K562 (cell line): ENCODE data around the gene COL4A2. TPM values are rescaled to one million over a fixed set of nuclear protein-coding genes. Genes with fewer than 3 reads are reported as not detected.

Experiments
- ATAC-seq: fragments of 200-7000 bp; cut with Tn5 transposase; 3 replicates; pipeline ENCODE4 v1.9.1; 2020; ENCODE audit warnings: moderate library complexity
- BruUV-seq: library from RNA; stranded (reverse); fragments of 400-500 nt; replicated peaks from 2 replicates; lab custom pipeline; 2021; lab: Mats Ljungman, UMichigan
- CTCF ChIA-PET: fragments of 300-600 bp; formaldehyde crosslinking; extraction: SDS; loops from one replicate; lab custom pipeline; 2021; ENCODE audit warnings: low intra/inter-chr PET ratio; lab: Yijun Ruan, JAX
- POLR2A ChIA-PET: fragments of 300-600, 350-650 bp; sonication (Branson Sonifier 250); formaldehyde crosslinking; extraction: SDS; loops from one replicate; lab custom pipeline; 2021; ENCODE audit warnings: antibody characterized with exemption, inconsistent platforms; lab: Yijun Ruan, JAX
- DNase-seq, 4 experiments: peaks; one replicate each; pipeline versions ENCODE4 v3.0.0 to v3.0.0-alpha.2; 2011 to 2018; ENCODE audit warnings: low spot score in 3 of 4, mixed read lengths in 3 of 4; ENCODE audit errors: extremely low read depth in 1 of 4
- FAIRE-seq: peaks from 2 replicates; lab custom pipeline; 2011; peaks lifted over from hg19 to GRCh38; lab: Jason Lieb, UNC
- H2AFZ ChIP-seq: 2 replicates; pipeline ENCODE4 v1.6.0; 2011; ENCODE audit warnings: low read depth, low read length, control low read depth, inconsistent platforms
- H3K27ac ChIP-seq: fragments of 200-600 bp; 3 replicates; pipeline ENCODE4 v1.8.0; 2011; ENCODE audit warnings: low read depth, mild to moderate bottlenecking, control low read depth, inconsistent platforms, low read length, moderate library complexity, mixed read lengths; ENCODE audit errors: extremely low read depth
- H3K27me3 ChIP-seq, 2 experiments: fragments of 300-600 bp in 1 of 2; 2 replicates in 1 of 2; 3 replicates in 1 of 2; pipeline versions ENCODE4 v1.6.0 to v1.8.0; 2011; ENCODE audit warnings: inconsistent platforms in 2 of 2, low read length in 2 of 2, mild to moderate bottlenecking in 1 of 2, mixed read lengths in 1 of 2, moderate library complexity in 1 of 2; ENCODE audit not compliant: control insufficient read depth in 2 of 2, insufficient read depth in 2 of 2
- H3K36me3 ChIP-seq: fragments of 300-600 bp; 3 replicates; pipeline ENCODE4 v1.8.0; 2011; ENCODE audit warnings: mild to moderate bottlenecking, low read length, inconsistent platforms; ENCODE audit not compliant: control insufficient read depth, insufficient read depth
- H3K4me1 ChIP-seq, 2 experiments: fragments of 200-600 bp in 1 of 2; replicated peaks in 1 of 2; 2 replicates in 1 of 2; 3 replicates in 1 of 2; pipeline versions ENCODE4 v1.5.1 to v1.8.0; 2011; ENCODE audit warnings: inconsistent platforms in 2 of 2, low read length in 2 of 2, mild to moderate bottlenecking in 1 of 2, mixed read lengths in 1 of 2, moderate library complexity in 1 of 2; ENCODE audit not compliant: control insufficient read depth in 2 of 2, insufficient read depth in 2 of 2
- H3K4me2 ChIP-seq: 2 replicates; pipeline ENCODE4 v1.6.1; 2011; ENCODE audit warnings: low read length, control low read depth, inconsistent platforms, mixed read lengths; ENCODE audit not compliant: insufficient read depth
- H3K4me3 ChIP-seq: fragments of 200-600 bp; sonication (generic), shearing (Covaris generic); 2 replicates; pipeline ENCODE4 v1.5.1; 2016; ENCODE audit warnings: control low read depth, inconsistent platforms
- H3K79me2 ChIP-seq: fragments of 200-600 bp; 3 replicates; pipeline ENCODE4 v1.8.0; 2011; ENCODE audit warnings: low read length, inconsistent platforms; ENCODE audit not compliant: control insufficient read depth, insufficient read depth
- H3K9ac ChIP-seq, 2 experiments: 2 replicates each; pipeline versions ENCODE4 v1.6.0 to v1.6.1; 2011; ENCODE audit warnings: low read depth in 2 of 2, low read length in 2 of 2, control low read depth in 1 of 2, inconsistent platforms in 1 of 2, mild to moderate bottlenecking in 1 of 2, mixed read lengths in 1 of 2; ENCODE audit not compliant: insufficient read depth in 1 of 2
- H3K9me1 ChIP-seq: one replicate; pipeline ENCODE4 v1.6.0; 2011; ENCODE audit warnings: inconsistent platforms, mild to moderate bottlenecking, low read length, moderate library complexity; ENCODE audit not compliant: control insufficient read depth, insufficient read depth
- H3K9me3 ChIP-seq: replicated peaks from 2 replicates; pipeline ENCODE4 v1.5.1; 2011; ENCODE audit warnings: low read depth, low read length, inconsistent platforms; ENCODE audit not compliant: control insufficient read depth, insufficient read depth
- H4K20me1 ChIP-seq: replicated peaks from 2 replicates; pipeline ENCODE4 v1.6.1; 2011; ENCODE audit warnings: low read length, inconsistent platforms, mixed read lengths; ENCODE audit not compliant: control insufficient read depth, insufficient read depth
- NCOA6 ChIP-seq: fragments of 450-650 bp; IDR thresholded peaks from 2 replicates; pipeline ENCODE4 v1.6.1; 2017; ENCODE audit warnings: mild to moderate bottlenecking
- STAG1 ChIP-seq: sonication (generic); formaldehyde crosslinking; IDR thresholded peaks from 2 replicates; pipeline ENCODE4 v1.5.0; 2020; ENCODE audit warnings: missing genetic modification reagents, borderline replicate concordance
- TAF7 ChIP-seq: fragments of 450-650 bp; IDR thresholded peaks from 2 replicates; pipeline ENCODE4 v1.6.1; 2016; ENCODE audit warnings: missing genetic modification characterization, missing compliant biosample characterization
- TAF9B ChIP-seq: fragments of 450-650 bp; IDR thresholded peaks from 2 replicates; pipeline ENCODE4 v1.6.1; 2018; ENCODE audit warnings: mild to moderate bottlenecking; ENCODE audit not compliant: partially characterized antibody
- TCF7L2 ChIP-seq: fragments of 150-350 bp; IDR thresholded peaks from 2 replicates; pipeline ENCODE4 v1.6.1; 2016; ENCODE audit warnings: low read depth, mild to moderate bottlenecking, low read length, moderate library complexity
- ZBTB7A ChIP-seq: IDR thresholded peaks from 2 replicates; pipeline ENCODE4 v1.6.1; 2011; ENCODE audit warnings: low read depth, mild to moderate bottlenecking, low read length, moderate library complexity, borderline replicate concordance; ENCODE audit not compliant: control insufficient read depth
- ZNF217 ChIP-seq: sonication (generic); formaldehyde crosslinking; IDR thresholded peaks from 2 replicates; pipeline ENCODE4 v1.8.0; 2022; ENCODE audit warnings: mild to moderate bottlenecking, missing genetic modification reagents
- WGBS: fragments of 100-300 bp; shearing (Covaris generic); methylation state at CpG from one replicate; pipeline ENCODE4 v1.1.6; 2016; ENCODE audit warnings: low coverage, mixed read lengths; ENCODE audit not compliant: insufficient coverage; ENCODE audit errors: missing lambda C conversion rate; 5-methylcytosine and 5-hydroxymethylcytosine counted together
- in situ Hi-C: fragments of 300-500 bp; cut with MboI; formaldehyde crosslinking; loops from 4 replicates; pipeline ENCODE4 v1.15.0; 2018; ENCODE audit warnings: inconsistent platforms, mixed read lengths
- intact Hi-C: fragments of 100-400 bp; cut with micrococcal nuclease; formaldehyde crosslinking; loops from 2 replicates; pipeline ENCODE4 v1.14.2; 2022
- polyA plus RNA-seq, 8 experiments: library from polyadenylated mRNA; depleted of rRNA in 4 of 8; stranded (reverse) in 5 of 8; unstranded in 3 of 8; fragments of >200 nt; fragmentation: Nextera tagmentation in 2 of 8; fragmentation: Illumina TruSeq in 1 of 8; extraction: Ambion mirVana in 2 of 8; extraction: Trizol in 1 of 8; gene quantifications; 2 replicates each; pipeline versions ENCODE4 v1.2.1 to v1.2.3, GENCODE V29; 2011 to 2014; ENCODE audit warnings: inconsistent platforms in 1 of 8, missing spikeins in 1 of 8
- total RNA-seq, 7 experiments: library from RNA; depleted of rRNA in 6 of 7; stranded (reverse); fragments of >200 nt in 6 of 7; fragmentation: Illumina TruSeq in 2 of 7; extraction: Trizol in 2 of 7; gene quantifications; 2 replicates each; pipeline versions ENCODE4 v1.2.1 to v1.2.3, GENCODE V29; 2011 to 2021; ENCODE audit warnings: low replicate concordance in 1 of 7
- TF ChIP-seq, protein P1 (sequence below): sonication (generic); formaldehyde crosslinking; IDR thresholded peaks from 2 replicates; pipeline ENCODE4 v1.8.0; 2023; ENCODE audit warnings: mild to moderate bottlenecking, missing genetic modification reagents
- TF ChIP-seq, protein P2 (sequence below): fragments of 450-650 bp; IDR thresholded peaks from 2 replicates; pipeline ENCODE4 v1.6.1; 2018; ENCODE audit not compliant: partially characterized antibody
- TF ChIP-seq, protein P3 (sequence below): sonication (generic); formaldehyde crosslinking; IDR thresholded peaks from 2 replicates; pipeline ENCODE4 v1.9.0; 2022; ENCODE audit warnings: mild to moderate bottlenecking, missing genetic modification reagents
- TF ChIP-seq, protein P4 (sequence below): fragments of 450-650 bp; IDR thresholded peaks from 2 replicates; pipeline ENCODE4 v1.6.1; 2016; ENCODE audit warnings: antibody characterized with exemption

The COL4A2 gene
- total and polyA plus RNA-seq, 9 of the 15 experiments (the other 6 are each of a cell fraction or from before 2014, with no cell fraction given) = 0.13 to 15.2 (median 8.1) TPM

DNA sequence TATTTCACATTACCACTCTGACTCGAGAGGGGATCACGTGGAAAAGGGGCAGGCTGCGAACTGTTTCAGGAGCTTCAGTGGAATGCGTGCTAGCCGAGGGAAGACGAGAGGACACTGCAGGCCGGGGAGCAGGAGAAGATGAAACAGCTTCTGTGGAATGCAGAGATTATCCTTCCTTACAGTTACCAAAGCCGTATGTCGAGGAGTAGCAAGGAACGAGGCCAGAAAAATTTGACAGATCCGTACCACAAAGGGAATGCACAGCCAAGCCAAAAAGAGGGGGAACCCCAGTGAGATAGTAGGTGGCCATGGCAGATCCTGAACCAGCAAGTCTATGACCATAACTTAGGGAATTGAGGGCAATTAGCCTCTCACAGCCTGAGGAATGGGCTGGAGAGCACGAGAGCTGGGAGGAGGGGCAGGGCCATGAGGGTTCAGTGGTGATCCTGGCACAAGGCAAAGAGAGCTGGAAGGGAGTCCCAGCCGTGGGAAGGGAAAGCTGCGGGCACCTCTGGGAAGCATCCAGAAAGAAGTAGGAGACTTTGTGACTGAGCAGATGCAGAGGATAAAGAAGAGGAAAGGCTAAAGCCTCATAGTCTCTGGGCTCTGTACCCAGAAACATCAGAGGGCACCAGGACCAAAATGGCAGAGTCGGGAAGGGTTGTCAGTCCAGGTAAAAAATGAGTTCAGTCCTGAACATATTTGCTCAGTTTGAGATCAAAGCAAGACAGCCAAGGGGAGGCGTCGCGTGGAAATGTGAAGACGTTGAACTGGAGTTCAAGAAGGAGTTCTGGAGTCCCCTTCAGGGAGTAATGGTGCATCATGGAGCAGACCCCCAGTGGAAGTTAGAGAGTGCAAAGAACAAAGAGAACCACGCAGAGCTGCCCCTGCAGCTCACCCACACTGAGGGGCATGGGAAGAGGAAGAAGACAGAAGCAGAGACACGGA is 5.2 kb upstream of the COL4A2 start:
- no peak overlapping the region for H3K4me2 ChIP-seq
- intact Hi-C loops = no loop called here
- DNase-seq = no peak
- TF ChIP-seq, protein P1, sequence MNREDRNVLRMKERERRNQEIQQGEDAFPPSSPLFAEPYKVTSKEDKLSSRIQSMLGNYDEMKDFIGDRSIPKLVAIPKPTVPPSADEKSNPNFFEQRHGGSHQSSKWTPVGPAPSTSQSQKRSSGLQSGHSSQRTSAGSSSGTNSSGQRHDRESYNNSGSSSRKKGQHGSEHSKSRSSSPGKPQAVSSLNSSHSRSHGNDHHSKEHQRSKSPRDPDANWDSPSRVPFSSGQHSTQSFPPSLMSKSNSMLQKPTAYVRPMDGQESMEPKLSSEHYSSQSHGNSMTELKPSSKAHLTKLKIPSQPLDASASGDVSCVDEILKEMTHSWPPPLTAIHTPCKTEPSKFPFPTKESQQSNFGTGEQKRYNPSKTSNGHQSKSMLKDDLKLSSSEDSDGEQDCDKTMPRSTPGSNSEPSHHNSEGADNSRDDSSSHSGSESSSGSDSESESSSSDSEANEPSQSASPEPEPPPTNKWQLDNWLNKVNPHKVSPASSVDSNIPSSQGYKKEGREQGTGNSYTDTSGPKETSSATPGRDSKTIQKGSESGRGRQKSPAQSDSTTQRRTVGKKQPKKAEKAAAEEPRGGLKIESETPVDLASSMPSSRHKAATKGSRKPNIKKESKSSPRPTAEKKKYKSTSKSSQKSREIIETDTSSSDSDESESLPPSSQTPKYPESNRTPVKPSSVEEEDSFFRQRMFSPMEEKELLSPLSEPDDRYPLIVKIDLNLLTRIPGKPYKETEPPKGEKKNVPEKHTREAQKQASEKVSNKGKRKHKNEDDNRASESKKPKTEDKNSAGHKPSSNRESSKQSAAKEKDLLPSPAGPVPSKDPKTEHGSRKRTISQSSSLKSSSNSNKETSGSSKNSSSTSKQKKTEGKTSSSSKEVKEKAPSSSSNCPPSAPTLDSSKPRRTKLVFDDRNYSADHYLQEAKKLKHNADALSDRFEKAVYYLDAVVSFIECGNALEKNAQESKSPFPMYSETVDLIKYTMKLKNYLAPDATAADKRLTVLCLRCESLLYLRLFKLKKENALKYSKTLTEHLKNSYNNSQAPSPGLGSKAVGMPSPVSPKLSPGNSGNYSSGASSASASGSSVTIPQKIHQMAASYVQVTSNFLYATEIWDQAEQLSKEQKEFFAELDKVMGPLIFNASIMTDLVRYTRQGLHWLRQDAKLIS = no peak
- TF ChIP-seq NCOA6 (no peak), STAG1 (CRISPR knock-in tag) (no peak), ZBTB7A (no peak), TAF7 (tag) (no peak), ZNF217 (CRISPR knock-in tag) (no peak), TCF7L2 (no peak), TAF9B (no peak)
- TF ChIP-seq, protein P2, sequence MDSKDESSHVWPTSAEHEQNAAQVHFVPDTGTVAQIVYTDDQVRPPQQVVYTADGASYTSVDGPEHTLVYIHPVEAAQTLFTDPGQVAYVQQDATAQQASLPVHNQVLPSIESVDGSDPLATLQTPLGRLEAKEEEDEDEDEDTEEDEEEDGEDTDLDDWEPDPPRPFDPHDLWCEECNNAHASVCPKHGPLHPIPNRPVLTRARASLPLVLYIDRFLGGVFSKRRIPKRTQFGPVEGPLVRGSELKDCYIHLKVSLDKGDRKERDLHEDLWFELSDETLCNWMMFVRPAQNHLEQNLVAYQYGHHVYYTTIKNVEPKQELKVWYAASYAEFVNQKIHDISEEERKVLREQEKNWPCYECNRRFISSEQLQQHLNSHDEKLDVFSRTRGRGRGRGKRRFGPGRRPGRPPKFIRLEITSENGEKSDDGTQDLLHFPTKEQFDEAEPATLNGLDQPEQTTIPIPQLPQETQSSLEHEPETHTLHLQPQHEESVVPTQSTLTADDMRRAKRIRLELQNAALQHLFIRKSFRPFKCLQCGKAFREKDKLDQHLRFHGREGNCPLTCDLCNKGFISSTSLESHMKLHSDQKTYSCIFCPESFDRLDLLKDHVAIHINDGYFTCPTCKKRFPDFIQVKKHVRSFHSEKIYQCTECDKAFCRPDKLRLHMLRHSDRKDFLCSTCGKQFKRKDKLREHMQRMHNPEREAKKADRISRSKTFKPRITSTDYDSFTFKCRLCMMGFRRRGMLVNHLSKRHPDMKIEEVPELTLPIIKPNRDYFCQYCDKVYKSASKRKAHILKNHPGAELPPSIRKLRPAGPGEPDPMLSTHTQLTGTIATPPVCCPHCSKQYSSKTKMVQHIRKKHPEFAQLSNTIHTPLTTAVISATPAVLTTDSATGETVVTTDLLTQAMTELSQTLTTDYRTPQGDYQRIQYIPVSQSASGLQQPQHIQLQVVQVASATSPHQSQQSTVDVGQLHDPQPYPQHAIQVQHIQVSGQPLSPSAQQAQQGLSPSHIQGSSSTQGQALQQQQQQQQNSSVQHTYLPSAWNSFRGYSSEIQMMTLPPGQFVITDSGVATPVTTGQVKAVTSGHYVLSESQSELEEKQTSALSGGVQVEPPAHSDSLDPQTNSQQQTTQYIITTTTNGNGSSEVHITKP = no peak
- TF ChIP-seq, protein P3, sequence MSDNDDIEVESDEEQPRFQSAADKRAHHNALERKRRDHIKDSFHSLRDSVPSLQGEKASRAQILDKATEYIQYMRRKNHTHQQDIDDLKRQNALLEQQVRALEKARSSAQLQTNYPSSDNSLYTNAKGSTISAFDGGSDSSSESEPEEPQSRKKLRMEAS = no peak
- TF ChIP-seq, protein P4, sequence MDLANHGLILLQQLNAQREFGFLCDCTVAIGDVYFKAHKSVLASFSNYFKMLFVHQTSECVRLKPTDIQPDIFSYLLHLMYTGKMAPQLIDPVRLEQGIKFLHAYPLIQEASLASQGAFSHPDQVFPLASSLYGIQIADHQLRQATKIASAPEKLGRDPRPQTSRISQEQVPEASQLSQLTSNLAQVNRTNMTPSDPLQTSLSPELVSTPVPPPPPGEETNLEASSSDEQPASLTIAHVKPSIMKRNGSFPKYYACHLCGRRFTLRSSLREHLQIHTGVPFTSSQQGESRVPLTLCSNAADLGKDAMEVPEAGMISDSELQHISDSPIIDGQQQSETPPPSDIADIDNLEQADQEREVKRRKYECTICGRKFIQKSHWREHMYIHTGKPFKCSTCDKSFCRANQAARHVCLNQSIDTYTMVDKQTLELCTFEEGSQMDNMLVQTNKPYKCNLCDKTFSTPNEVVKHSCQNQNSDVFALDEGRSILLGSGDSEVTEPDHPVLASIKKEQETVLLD = no peak

More for the DNA sequence above, 5.2 kb upstream of the COL4A2 start:
- FAIRE-seq (no peak), ATAC-seq (no peak)
- Histone ChIP-seq H3K4me3 (no peak overlapping the region), H4K20me1 (no peaks in the 10 kb centered on the region), H3K79me2 (no peaks in the 10 kb centered on the region), H3K27me3 (peaks cover 6 to 22% of the 10 kb centered on the region in 2 experiments; a peak in 3 of 5 replicates), H3K9me3 (no peaks in the 10 kb centered on the region), H3K4me1 (peaks cover 0 to 4% of the 10 kb centered on the region in 2 experiments; a peak in 1 of 5 replicates), H3K9me1 (no peaks in the 10 kb centered on the region), H2AFZ (no peak overlapping the region), H3K36me3 (no peaks in the 10 kb centered on the region), H3K9ac (no peak overlapping the region), H3K27ac (no peak overlapping the region)
- in situ Hi-C loops = no loop called here
- ChIA-PET POLR2A (no interaction called here), CTCF (no interaction called here)
- no TSS peak for BruUV-seq
- WGBS = 0% methylated on average over 19 of the region's 21 CpGs
